ENCODE measurements around the gene MLLT1.

MLLT1 gene

GRCh38 chr19:6172074-6172863 lies 107.5 kb downstream of the MLLT1 start:
- in situ Hi-C loops (cut with MboI; ENCODE audit: low sequenced_read_pairs, unreplicated experiment) = no loop called here
- no peak for DNase-seq (ENCODE audit: low spot score)
- no peak for TF ChIP-seq CTCF (IDR thresholded peaks at IDR 0.05; ENCODE audit: borderline replicate concordance, control extremely low read depth, extremely low read depth, insufficient read depth, missing control alignments)

DNA sequence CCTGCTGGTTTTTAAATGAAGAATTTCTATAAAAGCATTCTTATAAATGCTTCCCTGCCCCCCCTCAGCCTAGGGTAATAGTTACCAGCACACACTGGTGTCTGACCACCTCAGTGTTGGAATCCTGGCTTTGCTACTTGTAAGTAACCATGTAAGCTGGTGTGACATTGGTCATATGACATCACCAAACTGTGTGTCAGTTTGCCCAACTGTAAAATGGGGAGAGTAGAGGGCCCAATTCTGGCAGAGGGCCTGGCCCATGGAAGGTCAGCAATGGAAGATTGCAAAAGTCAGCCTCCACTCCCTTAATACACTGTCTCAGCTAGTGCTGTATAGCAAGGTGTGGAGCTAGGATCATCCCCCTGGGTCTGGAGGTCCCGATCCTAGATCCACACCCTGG lies 112.7 kb downstream of the MLLT1 start:
- TF ChIP-seq CTCF (IDR thresholded peaks at IDR 0.05; ENCODE audit: borderline replicate concordance, control extremely low read depth, extremely low read depth, insufficient read depth, missing control alignments) = no peak
- DNase-seq (ENCODE audit: low spot score) = no peak

GRCh38 chr19:6164906-6165531 lies 114.8 kb downstream of the MLLT1 start:
- no peak for TF ChIP-seq CTCF (IDR thresholded peaks at IDR 0.05; ENCODE audit: borderline replicate concordance, control extremely low read depth, extremely low read depth, insufficient read depth, missing control alignments)
- in situ Hi-C loops (cut with MboI; ENCODE audit: low sequenced_read_pairs, unreplicated experiment) = no loop called here
- DNase-seq (ENCODE audit: low spot score) = no peak

More for the DNA sequence above, 112.7 kb downstream of the MLLT1 start:
- in situ Hi-C loops (cut with MboI; ENCODE audit: low sequenced_read_pairs, unreplicated experiment) = no loop called here

GRCh38 chr19:6161271-6161850 lies 118.4 kb downstream of the MLLT1 start:
- in situ Hi-C loops (cut with MboI; ENCODE audit: low sequenced_read_pairs, unreplicated experiment) = no loop called here
- peak; percentile 64 for DNase-seq (ENCODE audit: low spot score)
- no peak for TF ChIP-seq CTCF (IDR thresholded peaks at IDR 0.05; ENCODE audit: borderline replicate concordance, control extremely low read depth, extremely low read depth, insufficient read depth, missing control alignments)
